OCI-LY3 (cell line): ENCODE data around the gene SLC41A3.

ENCODE experiments used
- CTCF ChIP-seq: fragments of 200-600, 300-600 bp; sonication (generic); IDR thresholded peaks from 2 replicates; pipeline ENCODE4 v1.5.1; 2014; ENCODE audit warnings: antibody characterized with exemption, low read length, low read depth
- EZH2phosphoT487 ChIP-seq: fragments of 200-600 bp; shearing (Covaris generic); IDR thresholded peaks from 2 replicates; pipeline ENCODE4 v1.6.1; 2018; ENCODE audit warnings: antibody characterized with exemption, mixed run types, low read depth

GRCh38 chr3:126050050-126050392, 33.9 kb downstream of the SLC41A3 start:
- TF ChIP-seq CTCF, result no peak
- TF ChIP-seq EZH2phosphoT487, result no peak
